ENCODE measurements around the gene PLEKHA7.

- no peak for TF ChIP-seq POLR2A (IDR thresholded peaks at IDR 0.05; ENCODE audit: low read length)
- TF ChIP-seq GATA1 (IDR thresholded peaks at IDR 0.05; ENCODE audit: low read depth, low read length): no peak
These were observed 76.2 kb downstream of the PLEKHA7 start for GRCh38 chr11:16938061-16938460.
